HepG2 (cell line): ENCODE data around the gene CDK11A. TPM values are rescaled to one million over a fixed set of nuclear protein-coding genes. Genes with fewer than 3 reads are reported as not detected.

ENCODE experiments used
- BORCS8-MEF2B ChIP-seq: sonication (generic); formaldehyde crosslinking; IDR thresholded peaks from 2 replicates; pipeline ENCODE4 v1.8.0; 2022; ENCODE audit warnings: mild to moderate bottlenecking, missing genetic modification reagents
- DMTF1 ChIP-seq: sonication (generic); formaldehyde crosslinking; IDR thresholded peaks from 2 replicates; pipeline ENCODE4 v1.4.0; 2020; ENCODE audit warnings: mild to moderate bottlenecking, missing genetic modification reagents
- ELF3 ChIP-seq: IDR thresholded peaks from 2 replicates; pipeline ENCODE4 v1.6.1; 2016; ENCODE audit warnings: missing genetic modification reagents, missing compliant biosample characterization
- FUBP1 ChIP-seq: sonication (generic); formaldehyde crosslinking; IDR thresholded peaks from 2 replicates; pipeline ENCODE4 v1.5.1; 2020; ENCODE audit warnings: missing genetic modification reagents, mild to moderate bottlenecking, borderline replicate concordance
- JUN ChIP-seq: sonication (generic); formaldehyde crosslinking; IDR thresholded peaks from 2 replicates; pipeline ENCODE4 v1.4.0; 2020; ENCODE audit warnings: mild to moderate bottlenecking, missing genetic modification reagents
- KAT7 ChIP-seq: IDR thresholded peaks from 2 replicates; pipeline ENCODE4 v1.6.1; 2018; ENCODE audit warnings: borderline replicate concordance, missing compliant biosample characterization
- LCORL ChIP-seq, 2 experiments: fragments of 450-650 bp in 1 of 2; sonication (generic) in 1 of 2; formaldehyde crosslinking in 1 of 2; IDR thresholded peaks; 2 replicates each; pipeline versions ENCODE4 v1.5.0 to v1.6.1; 2017 to 2020; ENCODE audit warnings: antibody characterized with exemption in 1 of 2, missing genetic modification reagents in 1 of 2
- MED1 ChIP-seq: sonication (generic); formaldehyde crosslinking; IDR thresholded peaks from 2 replicates; pipeline ENCODE4 v1.4.0; 2020; ENCODE audit warnings: missing genetic modification reagents
- MTA1 ChIP-seq: sonication (generic); formaldehyde crosslinking; IDR thresholded peaks from 2 replicates; pipeline ENCODE4 v1.4.0; 2020; ENCODE audit warnings: missing genetic modification reagents, mild to moderate bottlenecking, borderline replicate concordance
- RXRA ChIP-seq: sonication (generic); formaldehyde crosslinking; IDR thresholded peaks from 2 replicates; pipeline ENCODE4 v1.5.1; 2020; ENCODE audit warnings: missing genetic modification reagents
- TBX2 ChIP-seq: sonication (generic); formaldehyde crosslinking; IDR thresholded peaks from 2 replicates; pipeline ENCODE4 v1.5.0; 2020; ENCODE audit warnings: missing genetic modification reagents, mild to moderate bottlenecking, borderline replicate concordance
- THAP7 ChIP-seq: sonication (generic); formaldehyde crosslinking; IDR thresholded peaks from 2 replicates; pipeline ENCODE4 v1.8.1; 2023; ENCODE audit warnings: mild to moderate bottlenecking, missing genetic modification reagents
- TSC22D2 ChIP-seq: sonication (generic); formaldehyde crosslinking; IDR thresholded peaks from 2 replicates; pipeline ENCODE4 v1.5.1; 2020; ENCODE audit warnings: missing genetic modification reagents, mild to moderate bottlenecking, borderline replicate concordance
- ZBTB38 ChIP-seq: sonication (generic); formaldehyde crosslinking; IDR thresholded peaks from 2 replicates; pipeline ENCODE4 v1.5.1; 2020; ENCODE audit warnings: mild to moderate bottlenecking, missing genetic modification reagents
- ZNF441 ChIP-seq: sonication (generic); formaldehyde crosslinking; IDR thresholded peaks from 2 replicates; pipeline ENCODE4 v1.7.0; 2021; ENCODE audit warnings: missing genetic modification reagents, borderline replicate concordance
- ZNF777 ChIP-seq: sonication (generic); formaldehyde crosslinking; IDR thresholded peaks from 2 replicates; pipeline ENCODE4 v1.4.0; 2020; ENCODE audit warnings: missing genetic modification reagents
- polyA plus RNA-seq, 8 experiments: library from polyadenylated mRNA; depleted of rRNA in 3 of 8; stranded (reverse) in 7 of 8; unstranded in 1 of 8; fragments of >200 nt; fragmentation: Illumina TruSeq in 4 of 8; extraction: Trizol in 4 of 8; gene quantifications; 2 replicates each; pipeline versions ENCODE4 v1.2.1 to v1.2.3, GENCODE V29; 2011 to 2016; ENCODE audit warnings: low read depth in 4 of 8, missing spikeins in 1 of 8, mixed read lengths in 1 of 8; ENCODE audit not compliant: insufficient read depth in 1 of 8
- total RNA-seq, 5 experiments: library from RNA; depleted of rRNA; stranded (reverse); fragments of >200 nt; fragmentation: Illumina TruSeq; extraction: Trizol; gene quantifications; 2 replicates each; pipeline ENCODE4 v1.2.3, GENCODE V29; 2016; ENCODE audit warnings: low read depth in 1 of 5
- TF ChIP-seq, protein P1 (sequence below), 2 experiments: sonication (generic) in 1 of 2; formaldehyde crosslinking in 1 of 2; IDR thresholded peaks; 2 replicates each; pipeline versions ENCODE4 v1.4.0 to v1.6.1; 2018 to 2020; ENCODE audit warnings: missing genetic modification reagents in 2 of 2, borderline replicate concordance in 1 of 2, low read depth in 1 of 2, mild to moderate bottlenecking in 1 of 2, missing biosample characterization in 1 of 2
- TF ChIP-seq, protein P2 (sequence below): sonication (generic); formaldehyde crosslinking; IDR thresholded peaks from 2 replicates; pipeline ENCODE4 v1.5.1; 2020; ENCODE audit warnings: mild to moderate bottlenecking, moderate library complexity, missing genetic modification reagents

CDK11A gene
- total and polyA plus RNA-seq, 2 of the 13 experiments (the other 11 are each of a cell fraction or from before 2014, with no cell fraction given), result 11.2 to 17.9 TPM

- TF ChIP-seq RXRA, result peak; percentile 39; the same call in 1 of the 2 replicates
- TF ChIP-seq KAT7, result 0 out of 2 replicates have a peak, but pooled peaks have one; percentile 33
- TF ChIP-seq ZNF441, result 0 out of 2 replicates have a peak, but pooled peaks have one; percentile 25
- TF ChIP-seq, protein P1, sequence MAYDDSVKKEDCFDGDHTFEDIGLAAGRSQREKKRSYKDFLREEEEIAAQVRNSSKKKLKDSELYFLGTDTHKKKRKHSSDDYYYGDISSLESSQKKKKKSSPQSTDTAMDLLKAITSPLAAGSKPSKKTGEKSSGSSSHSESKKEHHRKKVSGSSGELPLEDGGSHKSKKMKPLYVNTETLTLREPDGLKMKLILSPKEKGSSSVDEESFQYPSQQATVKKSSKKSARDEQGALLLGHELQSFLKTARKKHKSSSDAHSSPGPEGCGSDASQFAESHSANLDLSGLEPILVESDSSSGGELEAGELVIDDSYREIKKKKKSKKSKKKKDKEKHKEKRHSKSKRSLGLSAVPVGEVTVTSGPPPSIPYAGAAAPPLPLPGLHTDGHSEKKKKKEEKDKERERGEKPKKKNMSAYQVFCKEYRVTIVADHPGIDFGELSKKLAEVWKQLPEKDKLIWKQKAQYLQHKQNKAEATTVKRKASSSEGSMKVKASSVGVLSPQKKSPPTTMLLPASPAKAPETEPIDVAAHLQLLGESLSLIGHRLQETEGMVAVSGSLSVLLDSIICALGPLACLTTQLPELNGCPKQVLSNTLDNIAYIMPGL (CRISPR knock-in tag; IDR thresholded peaks at IDR 0.05; ENCODE audit: borderline replicate concordance in 1 of 2, low read depth in 1 of 2), result 0 out of 4 replicates have a peak, but pooled peaks of 1 of the 2 experiments have one; percentile 38
- TF ChIP-seq JUN (CRISPR knock-in tag), result peak; percentile 48; the same call in 1 of the 2 replicates
- peak; percentile 51; the same call in 1 of the 2 replicates for TF ChIP-seq BORCS8-MEF2B (CRISPR knock-in tag)
- no peak for TF ChIP-seq LCORL (IDR thresholded peaks at IDR 0.05)
- 0 out of 2 replicates have a peak, but pooled peaks have one; percentile 18 for TF ChIP-seq LCORL (CRISPR knock-in tag; IDR thresholded peaks at IDR 0.05)
- TF ChIP-seq TBX2 (CRISPR knock-in tag), result peak; percentile 53; the same call in 1 of the 2 replicates
- TF ChIP-seq THAP7 (CRISPR knock-in tag), result peak; percentile 33; the same call in 1 of the 2 replicates
- TF ChIP-seq ELF3, result peak; percentile 92
- TF ChIP-seq, protein P2, sequence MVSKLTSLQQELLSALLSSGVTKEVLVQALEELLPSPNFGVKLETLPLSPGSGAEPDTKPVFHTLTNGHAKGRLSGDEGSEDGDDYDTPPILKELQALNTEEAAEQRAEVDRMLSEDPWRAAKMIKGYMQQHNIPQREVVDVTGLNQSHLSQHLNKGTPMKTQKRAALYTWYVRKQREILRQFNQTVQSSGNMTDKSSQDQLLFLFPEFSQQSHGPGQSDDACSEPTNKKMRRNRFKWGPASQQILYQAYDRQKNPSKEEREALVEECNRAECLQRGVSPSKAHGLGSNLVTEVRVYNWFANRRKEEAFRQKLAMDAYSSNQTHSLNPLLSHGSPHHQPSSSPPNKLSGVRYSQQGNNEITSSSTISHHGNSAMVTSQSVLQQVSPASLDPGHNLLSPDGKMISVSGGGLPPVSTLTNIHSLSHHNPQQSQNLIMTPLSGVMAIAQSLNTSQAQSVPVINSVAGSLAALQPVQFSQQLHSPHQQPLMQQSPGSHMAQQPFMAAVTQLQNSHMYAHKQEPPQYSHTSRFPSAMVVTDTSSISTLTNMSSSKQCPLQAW (CRISPR knock-in tag), result peak; percentile 52; the same call in 1 of the 2 replicates
- 0 out of 2 replicates have a peak, but pooled peaks have one; percentile 17 for TF ChIP-seq ZBTB38 (CRISPR knock-in tag)
- TF ChIP-seq DMTF1 (CRISPR knock-in tag), result no peak
- TF ChIP-seq MED1 (CRISPR knock-in tag), result peak; percentile 32; the same call in 1 of the 2 replicates
- TF ChIP-seq FUBP1, result peak; percentile 81; the same call in 1 of the 2 replicates
- TF ChIP-seq ZNF777 (CRISPR knock-in tag), result peak; percentile 52; the same call in 1 of the 2 replicates
- 0 out of 2 replicates have a peak, but pooled peaks have one; percentile 26 for TF ChIP-seq MTA1 (CRISPR knock-in tag)
- 0 out of 2 replicates have a peak, but pooled peaks have one; percentile 31 for TF ChIP-seq TSC22D2 (CRISPR knock-in tag)
Measured at GRCh38 chr1:1748686-1749321, 24.6 kb upstream of the CDK11A start (continued).
